HG03108 (cell line): ENCODE measurements around the gene CD22.

ENCODE experiments used
- ATAC-seq: cut with Tn5 transposase; IDR thresholded peaks from one replicate; pipeline ENCODE4 v1.9.1; 2021; ENCODE audit warnings: moderate library complexity; ENCODE audit not compliant: unreplicated experiment

Gene CD22

GRCh38 chr19:35380450-35381124 lies 51.6 kb downstream of the CD22 start:
- ATAC-seq = no peak

- no peak for ATAC-seq
These were observed 52.3 kb downstream of the CD22 start for GRCh38 chr19:35381318-35381717.

GRCh38 chr19:35381926-35382325 lies 52.9 kb downstream of the CD22 start:
- no peak for ATAC-seq

GRCh38 chr19:35383536-35383935 lies 54.5 kb downstream of the CD22 start:
- ATAC-seq = no peak

GRCh38 chr19:35388277-35389054 lies 59.5 kb downstream of the CD22 start:
- ATAC-seq = no peak

GRCh38 chr19:35389192-35389861 lies 60.3 kb downstream of the CD22 start:
- no peak for ATAC-seq

GRCh38 chr19:35392742-35393715 lies 64.0 kb downstream of the CD22 start:
- ATAC-seq = no peak

- ATAC-seq = no peak
These were observed 66.6 kb downstream of the CD22 start for GRCh38 chr19:35395382-35396199.

GRCh38 chr19:35396240-35396885 lies 67.4 kb downstream of the CD22 start:
- ATAC-seq = no peak
